ENCODE data around the gene SSH2.

- TF ChIP-seq EP300 (IDR thresholded peaks at IDR 0.05) (no peak), CTCF (IDR thresholded peaks at IDR 0.05) (no peak), POLR2A (IDR thresholded peaks at IDR 0.05) (no peak), POLR2AphosphoS5 (IDR thresholded peaks at IDR 0.05) (no peak)
These were observed 315.0 kb downstream of the SSH2 start for GRCh38 chr17:29615048-29615385.
